ENCODE data around the gene TAPBPL.

Gene TAPBPL

DNA sequence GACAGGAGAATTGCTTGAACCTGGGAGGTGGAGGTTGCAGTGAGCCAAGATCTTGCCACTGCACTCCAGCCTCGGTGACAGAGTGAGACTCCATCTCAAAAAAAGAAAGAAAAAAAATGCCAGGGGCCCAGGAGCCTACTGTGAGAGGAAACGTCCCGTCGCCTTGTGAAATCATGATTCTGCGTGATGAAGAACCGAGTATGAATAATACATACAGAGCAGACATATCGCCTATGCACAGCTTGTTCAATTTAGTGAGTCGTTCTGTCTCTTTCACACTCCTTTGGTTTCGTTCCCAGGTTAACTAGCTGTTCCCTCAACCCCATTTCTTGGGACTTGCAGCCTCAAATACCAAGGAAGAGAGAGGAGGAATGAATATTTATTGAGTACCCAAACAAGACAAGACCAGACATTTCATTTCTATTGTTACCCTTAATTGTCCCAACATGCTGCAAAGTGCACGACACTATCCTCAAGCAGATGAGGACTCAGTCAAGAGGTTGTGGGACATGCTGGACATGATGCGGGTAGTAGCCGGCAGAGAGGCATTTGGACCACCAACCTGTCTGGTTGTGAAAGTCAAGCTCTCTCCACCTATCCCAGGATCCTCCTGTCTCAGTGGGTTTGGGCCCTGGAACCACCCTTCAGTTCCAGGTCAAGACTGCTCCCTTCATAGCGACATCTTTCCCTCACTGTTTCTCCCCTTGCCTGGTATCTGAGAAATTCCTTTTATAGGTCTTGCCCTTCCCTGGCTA lies 15.7 kb upstream of the TAPBPL start:
- no peak for DNase-seq (ENCODE audit: low spot score)

DNA sequence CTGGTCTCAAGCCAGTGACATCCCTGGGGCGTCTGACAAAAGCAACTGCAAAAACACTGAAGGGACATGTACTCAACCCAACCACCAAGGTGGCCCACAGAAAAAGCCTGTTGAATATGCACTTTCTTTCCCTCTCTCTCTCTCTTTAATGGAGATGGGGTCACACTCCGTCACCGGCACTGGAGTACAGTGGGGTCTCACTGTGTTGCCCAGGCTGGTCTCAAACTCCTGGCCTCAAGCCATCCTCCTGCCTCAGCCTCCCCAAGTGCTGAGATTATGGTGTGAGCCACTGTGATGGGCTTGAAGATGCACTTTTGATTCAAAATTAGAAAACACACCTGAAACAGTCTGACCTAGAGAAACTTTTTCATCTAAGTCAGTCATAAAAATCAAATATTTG lies 14.3 kb upstream of the TAPBPL start:
- no peak for DNase-seq (ENCODE audit: low spot score)

DNA sequence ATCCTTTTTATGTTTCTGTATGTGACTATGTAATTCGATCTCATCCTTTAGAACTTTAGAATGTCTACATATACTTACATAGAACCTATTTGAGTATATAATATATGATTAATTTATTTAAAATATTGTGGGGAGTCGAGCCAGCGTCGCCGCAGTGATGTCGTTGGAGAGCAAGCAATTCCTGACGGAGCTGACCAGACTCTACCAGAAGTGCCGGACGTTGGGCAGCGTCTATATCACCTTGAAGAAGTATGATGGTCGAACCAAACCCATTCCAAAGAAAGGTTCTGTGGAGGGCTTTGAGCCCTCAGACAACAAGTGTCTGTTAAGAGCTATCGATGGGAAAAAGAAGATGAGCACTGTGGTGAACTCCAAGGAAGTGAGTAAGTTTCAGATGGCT lies 13.5 kb upstream of the TAPBPL start:
- no peak for DNase-seq (ENCODE audit: low spot score)

DNA sequence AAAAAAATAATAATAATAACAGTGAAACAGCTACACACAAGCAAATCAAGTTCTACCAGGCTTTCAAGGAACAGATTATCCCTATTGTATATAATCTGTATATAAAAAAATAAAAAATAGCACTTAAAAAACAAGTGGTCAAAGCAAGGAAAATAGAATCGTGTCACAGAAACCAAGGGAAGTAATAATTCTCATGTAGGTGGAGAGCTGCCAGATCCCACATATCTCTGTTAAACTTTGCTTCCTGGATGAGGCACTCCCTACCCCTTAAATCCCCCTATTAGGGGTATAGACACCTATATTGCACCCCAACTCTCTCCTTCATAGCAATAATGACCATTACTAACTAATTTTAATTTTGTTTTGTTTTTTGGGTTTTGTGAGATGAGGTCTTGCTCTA lies 11.5 kb upstream of the TAPBPL start:
- no peak for DNase-seq (ENCODE audit: low spot score)

DNA sequence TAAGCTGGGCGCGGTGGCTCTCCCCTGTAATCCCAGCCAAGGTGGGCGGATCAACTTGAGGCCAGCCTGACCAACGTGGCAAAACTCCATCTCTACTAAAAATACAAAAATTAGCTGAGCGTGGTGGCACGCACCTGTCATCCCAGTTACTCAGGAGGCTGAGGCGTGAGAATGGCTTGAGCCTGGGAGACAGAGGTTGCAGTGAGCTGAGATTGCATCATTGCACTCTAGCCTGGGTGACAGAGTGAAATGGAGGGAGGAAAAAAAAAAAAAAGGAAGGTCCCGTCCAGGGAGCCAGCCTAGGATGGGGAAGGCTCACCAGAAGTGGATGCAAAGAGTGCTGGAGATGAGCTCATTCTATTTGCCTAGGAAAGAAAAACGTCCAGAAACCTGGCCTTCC lies 9.0 kb upstream of the TAPBPL start:
- no peak for DNase-seq (ENCODE audit: low spot score)

DNA sequence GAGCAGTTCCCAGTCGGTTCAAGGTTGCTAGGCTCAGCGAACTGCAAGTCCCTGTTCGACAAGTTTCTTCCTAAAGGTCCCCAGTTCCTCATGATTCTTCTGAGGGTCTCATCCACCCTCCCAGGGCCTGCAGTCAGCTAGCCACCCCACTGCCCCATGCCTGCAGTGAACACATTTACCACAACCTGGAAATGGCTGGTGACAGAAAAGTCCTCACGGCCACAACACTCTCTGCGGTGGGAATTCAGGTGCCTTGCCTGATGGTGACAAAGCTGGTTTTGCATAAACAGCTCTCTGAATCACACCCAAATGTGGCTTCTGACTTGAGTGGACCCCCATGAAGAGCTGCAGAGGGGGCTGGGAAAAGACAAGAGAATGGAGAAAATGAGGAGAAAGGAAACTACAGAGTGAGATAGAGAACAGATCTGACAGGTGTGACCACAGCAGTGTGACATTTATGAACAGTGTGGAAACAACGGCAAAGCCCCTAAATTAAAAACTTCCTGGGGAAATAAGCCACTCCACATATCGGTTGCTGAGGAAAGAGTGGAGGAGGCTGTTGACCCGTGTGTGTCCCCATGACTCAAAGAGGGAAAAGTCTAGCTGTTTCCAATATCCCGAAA lies 8.4 kb upstream of the TAPBPL start:
- DNase-seq (ENCODE audit: low spot score) = no peak

DNA sequence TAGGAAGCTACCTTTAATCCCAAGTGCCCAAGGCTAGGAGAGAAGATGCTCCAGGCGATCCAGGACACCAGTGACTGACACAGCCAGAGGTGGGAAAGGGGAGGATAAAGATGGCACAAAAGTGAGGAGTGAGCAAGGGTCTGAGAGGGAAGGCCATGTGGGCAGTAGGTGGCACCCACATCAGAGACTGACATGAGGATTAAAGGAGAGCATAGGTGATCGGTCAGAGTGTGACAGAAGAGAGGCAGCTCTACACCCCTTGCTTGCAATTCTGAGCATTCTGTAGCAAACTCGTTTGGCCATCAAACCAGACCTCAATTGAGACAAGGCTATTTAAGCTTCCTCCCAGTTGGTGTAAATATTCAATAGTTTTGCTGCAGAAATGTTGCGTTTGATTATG lies 7.8 kb upstream of the TAPBPL start:
- DNase-seq (ENCODE audit: low spot score) = no peak

DNA sequence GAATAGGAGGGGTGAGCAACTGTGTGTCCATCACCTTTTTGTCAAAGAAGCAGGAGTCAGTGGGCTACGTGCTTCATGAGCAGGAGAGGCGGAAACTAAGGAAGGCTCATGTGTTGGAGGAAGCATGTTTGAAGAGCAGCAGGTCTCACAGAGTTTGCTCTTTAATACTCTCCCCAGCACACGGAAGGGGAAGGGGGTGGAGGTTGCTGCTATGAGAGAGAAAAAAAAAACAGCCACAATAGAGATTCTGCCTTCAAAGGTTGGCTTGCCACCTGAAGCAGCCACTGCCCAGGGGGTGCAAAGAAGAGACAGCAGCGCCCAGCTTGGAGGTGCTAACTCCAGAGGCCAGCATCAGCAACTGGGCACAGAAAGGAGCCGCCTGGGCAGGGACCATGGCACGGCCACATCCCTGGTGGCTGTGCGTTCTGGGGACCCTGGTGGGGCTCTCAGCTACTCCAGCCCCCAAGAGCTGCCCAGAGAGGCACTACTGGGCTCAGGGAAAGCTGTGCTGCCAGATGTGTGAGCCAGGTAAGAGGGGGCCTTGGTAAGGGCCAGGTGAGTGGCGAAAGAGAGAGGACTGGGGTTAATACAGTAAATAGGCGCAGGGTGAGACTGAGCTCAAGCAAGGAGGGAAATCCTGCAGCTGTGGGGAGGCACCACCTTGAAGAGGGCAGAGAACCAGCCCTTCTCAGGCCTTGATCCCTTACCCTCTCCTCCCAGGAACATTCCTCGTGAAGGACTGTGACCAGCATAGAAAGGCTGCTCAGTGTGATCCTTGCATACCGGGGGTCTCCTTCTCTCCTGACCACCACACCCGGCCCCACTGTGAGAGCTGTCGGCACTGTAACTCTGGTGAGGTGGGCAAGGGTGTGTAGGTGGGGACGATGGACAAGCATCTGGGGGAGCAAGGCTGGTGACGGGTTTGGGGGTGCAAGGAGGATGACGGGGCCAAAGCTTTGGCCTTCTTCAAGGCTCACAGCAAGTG lies 6.8 kb upstream of the TAPBPL start, which contains the start of gene CD27:
CD27 (plus strand) TSS at position 252 of the 985 bp plus-strand sequence; CDS start at position 393, 141 bp downstream.
- DNase-seq (ENCODE audit: low spot score) = peak; percentile 52

DNA sequence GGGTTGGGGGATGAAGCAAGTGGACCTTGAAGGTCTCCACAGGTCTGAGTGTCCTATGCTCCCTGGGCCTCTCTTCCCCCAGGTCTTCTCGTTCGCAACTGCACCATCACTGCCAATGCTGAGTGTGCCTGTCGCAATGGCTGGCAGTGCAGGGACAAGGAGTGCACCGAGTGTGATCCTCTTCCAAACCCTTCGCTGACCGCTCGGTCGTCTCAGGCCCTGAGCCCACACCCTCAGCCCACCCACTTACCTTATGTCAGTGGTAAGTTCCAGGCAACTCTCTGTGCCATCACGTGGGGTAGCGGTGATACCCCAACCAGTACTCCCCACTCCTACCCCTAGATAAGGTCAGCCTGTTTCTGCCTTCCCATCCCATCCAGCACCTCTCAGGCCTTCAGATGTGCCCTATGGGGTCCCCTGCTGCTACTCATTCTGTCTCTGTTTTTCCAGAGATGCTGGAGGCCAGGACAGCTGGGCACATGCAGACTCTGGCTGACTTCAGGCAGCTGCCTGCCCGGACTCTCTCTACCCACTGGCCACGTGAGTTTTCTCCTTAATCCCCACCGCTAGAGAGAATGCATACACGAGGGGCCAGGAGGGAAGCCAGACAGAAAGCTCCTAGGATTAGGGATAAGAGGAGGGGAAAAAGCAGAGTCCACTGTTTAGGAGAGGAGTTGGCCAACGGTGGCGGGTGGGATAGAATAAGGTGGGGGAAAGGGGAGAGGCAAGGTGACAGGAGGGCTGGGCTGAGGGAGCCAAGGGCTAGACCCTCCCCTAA lies 1.6 kb upstream of the TAPBPL start:
- DNase-seq (ENCODE audit: low spot score) = no peak

DNA sequence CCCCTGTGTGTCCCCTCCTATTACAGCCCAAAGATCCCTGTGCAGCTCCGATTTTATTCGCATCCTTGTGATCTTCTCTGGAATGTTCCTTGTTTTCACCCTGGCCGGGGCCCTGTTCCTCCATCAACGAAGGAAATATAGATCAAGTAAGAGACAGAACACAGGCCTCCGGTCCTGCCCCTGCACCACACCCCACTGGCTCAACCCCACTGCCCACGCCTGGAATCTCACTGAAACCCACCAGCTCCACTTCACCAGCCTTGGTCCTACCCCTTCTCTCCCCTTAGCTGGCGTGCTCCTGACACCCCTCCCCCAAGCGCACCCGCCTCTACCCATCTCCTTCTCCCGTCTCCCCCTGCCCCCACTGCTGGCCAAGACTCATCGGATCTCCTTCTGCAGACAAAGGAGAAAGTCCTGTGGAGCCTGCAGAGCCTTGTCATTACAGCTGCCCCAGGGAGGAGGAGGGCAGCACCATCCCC lies 934 bp upstream of the TAPBPL start:
- no peak for DNase-seq (ENCODE audit: low spot score)

DNA sequence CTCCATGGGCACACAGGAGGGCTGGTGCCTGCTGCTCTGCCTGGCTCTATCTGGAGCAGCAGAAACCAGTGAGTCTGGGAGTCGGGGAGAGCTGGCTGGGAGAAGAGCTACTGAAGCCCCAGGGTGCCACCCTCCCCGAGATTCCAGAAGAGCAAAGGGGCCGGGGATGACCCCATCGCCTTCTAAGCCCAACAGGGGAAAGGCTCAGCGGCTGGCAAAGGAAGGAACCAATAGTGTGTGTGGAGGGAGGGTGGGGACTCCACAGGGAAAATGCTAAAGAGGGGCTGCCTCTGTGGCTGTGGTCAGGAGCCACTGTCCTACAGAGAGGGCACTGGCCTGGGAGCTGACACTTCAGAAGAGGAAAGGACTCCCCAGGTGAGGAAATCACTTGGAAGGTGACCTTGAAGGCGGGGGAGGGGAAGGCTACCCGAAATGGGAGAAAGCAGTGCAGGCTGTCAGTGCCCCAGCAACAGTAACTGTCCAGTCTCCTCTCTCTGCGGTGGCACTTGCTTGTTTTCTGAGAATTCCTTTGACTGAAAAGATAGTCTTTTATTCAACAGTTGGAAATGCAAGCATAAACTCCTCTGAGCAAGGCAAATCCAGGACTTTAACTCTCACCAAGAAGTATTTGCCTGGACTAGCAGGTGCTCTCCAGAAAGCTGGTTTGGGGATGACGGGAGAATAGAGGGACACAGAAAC lies 552 bp downstream of the TAPBPL start:
- no peak for DNase-seq (ENCODE audit: low spot score)

DNA sequence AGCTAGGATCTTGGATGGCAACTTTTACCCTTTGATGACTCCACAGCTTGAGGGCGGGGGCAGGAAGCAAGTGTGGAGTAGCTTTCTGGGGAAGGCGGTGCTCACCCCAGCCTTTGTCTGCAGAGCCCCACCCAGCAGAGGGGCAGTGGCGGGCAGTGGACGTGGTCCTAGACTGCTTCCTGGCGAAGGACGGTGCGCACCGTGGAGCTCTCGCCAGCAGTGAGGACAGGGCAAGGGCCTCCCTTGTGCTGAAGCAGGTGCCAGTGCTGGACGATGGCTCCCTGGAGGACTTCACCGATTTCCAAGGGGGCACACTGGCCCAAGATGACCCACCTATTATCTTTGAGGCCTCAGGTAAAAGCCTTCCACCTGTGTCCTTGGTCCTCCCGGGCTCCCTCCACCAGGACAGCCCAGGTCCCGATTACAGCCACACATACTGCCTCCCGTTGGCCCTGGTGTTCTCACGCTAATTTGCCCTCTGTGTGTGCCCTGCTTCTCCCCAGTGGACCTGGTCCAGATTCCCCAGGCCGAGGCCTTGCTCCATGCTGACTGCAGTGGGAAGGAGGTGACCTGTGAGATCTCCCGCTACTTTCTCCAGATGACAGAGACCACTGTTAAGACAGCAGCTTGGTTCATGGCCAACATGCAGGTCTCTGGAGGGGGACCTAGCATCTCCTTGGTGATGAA lies 1.2 kb downstream of the TAPBPL start:
- peak; percentile 44 for DNase-seq (ENCODE audit: low spot score)

DNA sequence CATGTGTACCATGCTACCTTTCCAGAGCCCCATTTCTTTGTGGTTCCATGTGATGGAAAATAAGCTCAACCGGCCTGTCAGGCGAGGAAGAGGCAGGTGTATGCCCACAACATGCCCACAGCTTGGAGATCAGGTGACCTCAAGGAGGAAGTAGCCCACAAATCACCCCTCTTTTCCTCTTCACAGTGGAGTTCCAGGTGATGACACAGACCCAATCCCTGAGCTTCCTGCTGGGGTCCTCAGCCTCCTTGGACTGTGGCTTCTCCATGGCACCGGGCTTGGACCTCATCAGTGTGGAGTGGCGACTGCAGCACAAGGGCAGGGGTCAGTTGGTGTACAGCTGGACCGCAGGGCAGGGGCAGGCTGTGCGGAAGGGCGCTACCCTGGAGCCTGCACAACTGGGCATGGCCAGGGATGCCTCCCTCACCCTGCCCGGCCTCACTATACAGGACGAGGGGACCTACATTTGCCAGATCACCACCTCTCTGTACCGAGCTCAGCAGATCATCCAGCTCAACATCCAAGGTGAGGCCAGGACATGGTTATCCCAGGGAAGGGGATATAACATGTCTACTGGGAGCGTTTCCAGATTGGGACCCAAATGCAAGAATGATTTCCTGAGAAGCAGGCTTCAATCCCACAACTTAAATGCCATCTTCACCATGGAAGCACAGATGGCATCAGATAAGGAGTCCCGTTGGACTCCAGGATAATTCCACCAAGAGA lies 5.5 kb downstream of the TAPBPL start:
- no peak for DNase-seq (ENCODE audit: low spot score)

DNA sequence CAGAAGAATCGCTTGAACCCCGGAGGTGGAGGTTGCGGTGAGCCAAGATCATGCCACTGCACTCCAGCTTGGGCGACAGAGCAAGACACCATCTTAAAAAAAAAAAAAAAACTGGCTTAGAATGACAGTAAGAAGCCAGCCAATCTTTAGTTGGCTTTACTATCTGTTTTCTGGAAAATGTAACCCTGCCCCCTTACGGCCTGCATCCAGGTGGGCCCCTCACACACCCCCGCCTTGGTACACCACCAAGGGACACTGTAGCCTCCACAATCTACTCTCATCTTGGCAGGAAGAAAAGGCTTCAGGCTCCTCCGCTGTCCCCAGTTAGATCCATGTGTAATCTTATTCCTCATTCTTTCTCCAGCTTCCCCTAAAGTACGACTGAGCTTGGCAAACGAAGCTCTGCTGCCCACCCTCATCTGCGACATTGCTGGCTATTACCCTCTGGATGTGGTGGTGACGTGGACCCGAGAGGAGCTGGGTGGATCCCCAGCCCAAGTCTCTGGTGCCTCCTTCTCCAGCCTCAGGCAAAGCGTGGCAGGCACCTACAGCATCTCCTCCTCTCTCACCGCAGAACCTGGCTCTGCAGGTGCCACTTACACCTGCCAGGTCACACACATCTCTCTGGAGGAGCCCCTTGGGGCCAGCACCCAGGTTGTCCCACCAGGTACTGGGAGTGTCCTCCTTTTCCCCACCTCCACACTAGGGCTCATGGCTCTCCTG lies 6.6 kb downstream of the TAPBPL start:
- DNase-seq (ENCODE audit: low spot score) = no peak

DNA sequence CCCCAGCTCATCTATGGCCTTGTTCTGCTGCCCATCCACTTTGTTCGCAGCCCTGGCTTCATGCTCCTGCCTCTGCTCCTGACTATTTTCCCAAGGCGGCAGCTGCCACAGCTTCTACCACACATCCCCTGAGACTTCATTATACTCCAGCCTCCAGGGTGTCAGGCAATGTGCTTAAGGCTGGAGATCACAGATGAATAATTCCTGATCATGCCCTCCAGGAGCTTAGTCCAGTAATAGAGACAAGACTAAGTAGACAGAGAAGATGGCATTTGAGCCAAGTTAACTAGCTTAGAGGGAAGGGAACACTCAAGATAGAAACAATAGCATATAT lies 7.1 kb downstream of the TAPBPL start:
- no peak for DNase-seq (ENCODE audit: low spot score)

DNA sequence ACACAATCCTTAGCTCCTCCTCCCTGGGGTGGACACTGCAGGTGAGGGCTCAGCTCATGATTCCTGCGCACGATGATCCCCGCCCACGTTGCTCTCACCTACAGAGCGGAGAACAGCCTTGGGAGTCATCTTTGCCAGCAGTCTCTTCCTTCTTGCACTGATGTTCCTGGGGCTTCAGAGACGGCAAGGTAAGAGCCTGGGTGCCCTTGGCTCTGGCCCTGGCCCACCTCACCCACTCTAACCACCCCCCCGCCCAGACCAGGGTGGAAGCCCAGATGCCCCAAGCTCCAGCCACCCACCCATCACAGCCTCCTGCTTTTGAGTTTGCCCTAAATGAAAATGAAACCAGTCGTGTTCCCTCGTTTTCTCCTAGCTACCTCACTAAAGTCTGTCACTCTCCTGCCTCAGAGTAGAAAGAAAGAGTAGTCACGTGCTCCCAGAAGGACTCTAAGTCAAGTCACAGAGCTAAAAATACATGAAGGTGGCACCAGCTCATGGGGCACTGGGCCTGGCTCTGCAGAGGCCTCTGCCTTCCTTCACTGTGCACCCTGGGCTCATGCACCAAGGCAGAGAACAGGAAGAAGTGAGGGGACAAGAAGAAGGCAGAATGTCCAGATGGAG lies 9.0 kb downstream of the TAPBPL start:
- DNase-seq (ENCODE audit: low spot score) = peak; percentile 51

DNA sequence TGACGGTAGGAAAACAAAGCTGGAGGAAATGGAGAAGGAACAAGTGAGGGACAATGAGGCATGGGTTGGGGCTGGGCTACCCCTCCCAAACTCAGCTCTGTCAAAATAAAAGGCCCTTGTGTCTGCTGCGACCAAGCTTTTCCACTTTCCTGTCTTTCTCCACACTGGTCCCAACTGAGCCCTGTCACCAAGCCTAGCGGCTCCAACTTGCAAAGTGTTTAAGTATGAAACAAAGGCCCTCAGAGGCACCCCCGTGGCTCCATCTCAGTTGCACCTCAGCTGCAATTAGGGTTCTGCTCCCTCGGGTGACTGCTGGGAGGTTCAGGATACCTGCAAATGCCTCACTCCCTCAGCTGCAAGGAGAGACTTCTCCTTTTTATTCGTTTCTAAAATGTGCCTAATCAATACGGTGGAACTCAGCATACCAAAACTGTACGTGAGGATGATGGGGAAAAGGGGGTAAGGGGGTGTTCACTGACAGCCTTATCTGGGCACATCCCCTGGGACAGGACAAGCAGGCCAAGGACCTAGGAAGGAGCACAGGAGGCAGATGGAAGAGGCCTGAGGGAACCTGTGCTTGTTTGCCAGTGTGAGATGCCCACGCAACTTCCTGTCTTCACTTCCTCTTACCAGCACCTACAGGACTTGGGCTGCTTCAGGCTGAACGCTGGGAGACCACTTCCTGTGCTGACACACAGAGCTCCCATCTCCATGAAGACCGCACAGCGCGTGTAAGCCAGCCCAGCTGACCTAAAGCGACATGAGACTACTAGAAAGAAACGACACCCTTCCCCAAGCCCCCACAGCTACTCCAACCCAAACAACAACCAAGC lies 9.8 kb downstream of the TAPBPL start:
- DNase-seq (ENCODE audit: low spot score) = peak; percentile 78
